ENCODE data around the gene SLC25A11. TPM values are rescaled to one million over a fixed set of nuclear protein-coding genes. Genes with fewer than 3 reads are reported as not detected.

Gene SLC25A11
- 61.3 TPM for polyA plus RNA-seq (2012; ENCODE audit: missing spikeins)

DNA sequence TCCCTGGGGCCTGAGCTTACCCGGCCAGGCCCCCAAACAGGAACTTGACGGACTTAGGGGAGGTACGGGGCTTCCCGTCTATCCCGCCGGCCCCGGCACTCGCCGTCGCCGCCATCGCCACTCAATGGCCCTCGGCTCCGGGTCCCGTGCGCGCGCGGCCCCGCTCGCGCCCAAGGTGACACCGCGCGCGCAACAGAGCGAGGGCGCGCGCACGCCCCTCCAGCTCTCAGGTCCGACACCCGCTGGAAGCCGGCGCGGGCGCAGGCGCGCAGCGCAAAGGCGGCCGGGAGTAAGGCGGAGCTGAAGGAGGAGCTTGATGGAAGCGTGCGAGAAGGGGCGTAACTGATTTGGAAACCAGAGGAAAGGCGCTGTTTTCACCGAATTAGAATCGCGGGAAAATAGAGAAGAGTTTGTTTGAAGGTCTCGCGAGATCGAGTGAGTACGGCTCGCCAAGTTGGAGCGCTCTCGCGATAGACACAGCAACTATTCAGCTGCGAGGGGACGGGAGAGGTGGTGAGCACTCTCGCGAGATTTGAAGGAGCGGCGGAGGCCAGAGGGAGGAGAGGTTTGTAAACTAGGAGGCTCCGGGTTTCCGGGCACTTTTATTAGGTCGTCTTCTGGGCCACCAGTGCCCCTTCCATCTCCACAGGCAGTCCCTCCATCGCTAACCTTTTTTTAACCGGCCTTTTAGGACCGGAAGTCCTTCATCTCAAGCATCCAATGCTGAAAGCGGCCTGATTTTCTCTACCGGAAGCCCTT lies at the start of gene SLC25A11, which contains the start of gene RNF167:
SLC25A11 (minus strand) TSS at position 251 of the 759 bp plus-strand sequence; CDS start at position 115, 136 bp downstream.
RNF167 (plus strand) TSS at position 473 of the 759 bp plus-strand sequence. CDS start 642 bp downstream, outside the sequence.
- FAIRE-seq: peak; percentile 99

GRCh38 chr17:4987767-4988567 lies 48.1 kb upstream of the SLC25A11 start:
- no peak for TF ChIP-seq TAF1 (IDR thresholded peaks at IDR 0.05; ENCODE audit: borderline replicate concordance, low read depth, low read length)
- no peak for TF ChIP-seq POLR2AphosphoS5 (IDR thresholded peaks at IDR 0.05; ENCODE audit: low read depth, low read length)
- TF ChIP-seq POLR2A (IDR thresholded peaks at IDR 0.05; ENCODE audit: low read depth, low read length): no peak
- DNase-seq (ENCODE audit: insufficient read length): no peak
- peak; percentile 77 for FAIRE-seq

More for the DNA sequence above, at the start of gene SLC25A11, which contains the start of gene RNF167:
- peak; percentile 96 for DNase-seq (ENCODE audit: insufficient read length)
- TF ChIP-seq POLR2A (IDR thresholded peaks at IDR 0.05; ENCODE audit: low read depth, low read length) (peak; percentile 84), POLR2AphosphoS5 (IDR thresholded peaks at IDR 0.05; ENCODE audit: low read depth, low read length) (peak; percentile 81), TAF1 (IDR thresholded peaks at IDR 0.05; ENCODE audit: borderline replicate concordance, low read depth, low read length) (peak; percentile 65; the same call in 1 of the 2 replicates)

- FAIRE-seq (peak; percentile 95), DNase-seq (ENCODE audit: insufficient read length) (peak; percentile 86)
- TF ChIP-seq POLR2AphosphoS5 (IDR thresholded peaks at IDR 0.05; ENCODE audit: low read depth, low read length) (0 out of 2 replicates have a peak, but pooled peaks have one; percentile 31), TAF1 (IDR thresholded peaks at IDR 0.05; ENCODE audit: borderline replicate concordance, low read depth, low read length) (no peak), POLR2A (IDR thresholded peaks at IDR 0.05; ENCODE audit: low read depth, low read length) (peak; percentile 52; the same call in 1 of the 2 replicates)
Observed at GRCh38 chr17:4986951-4987766, 47.3 kb upstream of the SLC25A11 start, which contains the start of gene CAMTA2. Gene CAMTA2 (minus strand): TSS chr17:4987675. CDS start chr17:4986222, 1,453 bp downstream.

GRCh38 chr17:4986403-4986802 lies 46.6 kb upstream of the SLC25A11 start:
- no peak for DNase-seq (ENCODE audit: insufficient read length)
- TF ChIP-seq POLR2AphosphoS5 (IDR thresholded peaks at IDR 0.05; ENCODE audit: low read depth, low read length) (no peak), POLR2A (IDR thresholded peaks at IDR 0.05; ENCODE audit: low read depth, low read length) (no peak), TAF1 (IDR thresholded peaks at IDR 0.05; ENCODE audit: borderline replicate concordance, low read depth, low read length) (no peak)
- no peak for FAIRE-seq

GRCh38 chr17:4982305-4982704 lies 42.5 kb upstream of the SLC25A11 start:
- FAIRE-seq (no peak), DNase-seq (ENCODE audit: insufficient read length) (no peak)
- TF ChIP-seq POLR2AphosphoS5 (IDR thresholded peaks at IDR 0.05; ENCODE audit: low read depth, low read length) (no peak), POLR2A (IDR thresholded peaks at IDR 0.05; ENCODE audit: low read depth, low read length) (no peak), TAF1 (IDR thresholded peaks at IDR 0.05; ENCODE audit: borderline replicate concordance, low read depth, low read length) (no peak)

GRCh38 chr17:4980644-4981216 lies 40.9 kb upstream of the SLC25A11 start:
- TF ChIP-seq POLR2A (IDR thresholded peaks at IDR 0.05; ENCODE audit: low read depth, low read length): no peak
- TF ChIP-seq POLR2AphosphoS5 (IDR thresholded peaks at IDR 0.05; ENCODE audit: low read depth, low read length): no peak
- no peak for TF ChIP-seq TAF1 (IDR thresholded peaks at IDR 0.05; ENCODE audit: borderline replicate concordance, low read depth, low read length)
- FAIRE-seq (peak; percentile 73), DNase-seq (ENCODE audit: insufficient read length) (peak; percentile 57)

DNA sequence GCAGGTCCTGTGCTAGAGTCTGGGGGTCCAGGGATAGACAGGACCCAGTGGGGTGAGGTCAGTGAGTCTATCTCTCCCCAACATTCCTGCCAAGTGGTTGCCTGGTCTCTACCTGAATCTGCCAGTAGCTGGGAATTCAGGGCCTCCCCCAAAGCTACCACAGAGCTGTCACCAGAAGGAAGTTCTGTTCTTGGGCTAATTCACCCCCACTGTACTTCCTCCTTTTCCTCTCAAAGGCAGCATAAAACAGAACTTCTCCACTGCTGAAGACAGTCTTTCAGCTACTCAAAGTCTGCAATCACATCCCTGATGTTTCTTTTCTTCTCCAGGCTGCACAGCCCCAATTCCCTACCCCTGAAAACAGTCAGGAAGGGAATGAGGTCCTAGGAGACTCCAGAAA lies 38.9 kb upstream of the SLC25A11 start:
- DNase-seq (ENCODE audit: insufficient read length): no peak
- TF ChIP-seq POLR2AphosphoS5 (IDR thresholded peaks at IDR 0.05; ENCODE audit: low read depth, low read length) (no peak), POLR2A (IDR thresholded peaks at IDR 0.05; ENCODE audit: low read depth, low read length) (no peak), TAF1 (IDR thresholded peaks at IDR 0.05; ENCODE audit: borderline replicate concordance, low read depth, low read length) (no peak)
- FAIRE-seq: no peak

DNA sequence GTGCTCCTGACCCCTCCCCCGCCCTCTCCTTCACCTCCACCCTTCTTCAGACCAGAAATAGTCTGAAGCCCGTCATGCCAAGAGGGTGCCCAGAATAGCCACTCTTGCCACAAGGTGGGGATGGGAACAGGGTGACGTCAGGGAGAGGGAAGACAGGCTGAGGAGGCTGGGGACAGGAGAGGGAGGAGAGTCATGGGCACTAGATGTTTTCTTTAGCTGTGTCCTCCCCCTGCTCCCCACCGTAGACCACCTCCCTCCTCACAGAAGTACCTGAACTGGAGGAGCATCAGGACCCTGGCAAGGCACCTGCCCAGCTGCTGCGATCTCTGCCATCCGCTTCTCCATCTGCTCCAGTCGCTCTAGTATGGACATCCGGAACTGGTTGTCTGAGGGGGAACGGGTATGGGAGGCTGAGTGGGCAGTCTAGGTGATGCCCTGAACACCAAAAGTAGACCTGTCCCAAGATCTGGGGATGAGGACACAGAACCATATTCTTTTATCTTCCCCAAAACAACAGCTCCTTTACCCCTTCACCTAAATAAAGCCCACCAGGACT lies 34.3 kb upstream of the SLC25A11 start:
- no peak for FAIRE-seq
- DNase-seq (ENCODE audit: insufficient read length): no peak
- TF ChIP-seq POLR2AphosphoS5 (IDR thresholded peaks at IDR 0.05; ENCODE audit: low read depth, low read length) (no peak), TAF1 (IDR thresholded peaks at IDR 0.05; ENCODE audit: borderline replicate concordance, low read depth, low read length) (no peak), POLR2A (IDR thresholded peaks at IDR 0.05; ENCODE audit: low read depth, low read length) (no peak)

GRCh38 chr17:4973256-4974114 lies 33.6 kb upstream of the SLC25A11 start:
- no peak for TF ChIP-seq TAF1 (IDR thresholded peaks at IDR 0.05; ENCODE audit: borderline replicate concordance, low read depth, low read length)
- TF ChIP-seq POLR2AphosphoS5 (IDR thresholded peaks at IDR 0.05; ENCODE audit: low read depth, low read length): no peak
- no peak for TF ChIP-seq POLR2A (IDR thresholded peaks at IDR 0.05; ENCODE audit: low read depth, low read length)
- DNase-seq (ENCODE audit: insufficient read length): no peak
- no peak for FAIRE-seq

Data from GM12892 (cell line).